Psoas muscle (tissue), 8 donors: Measurements from ENCODE around the gene ADCY2. TPM values are rescaled to one million over a fixed set of nuclear protein-coding genes. Genes with fewer than 3 reads are reported as not detected.

Experiments used
- ATAC-seq, 4 donors: fragments of 200-7000 bp; cut with Tn5 transposase; one replicate each; pipeline ENCODE4 v1.9.1; 2020; ENCODE audit warnings: moderate library complexity in 3 of 4, mild to moderate bottlenecking in 2 of 4
- DNase-seq, 2 donors: peaks; one replicate each; pipeline ENCODE4 v3.0.0-alpha.2; 2020
- H3K27ac ChIP-seq: fragments of 200-600 bp; one replicate; pipeline ENCODE4 v1.8.0; 2022
- H3K27me3 ChIP-seq, 3 donors: fragments of 200-600 bp in 1 of 3; one replicate each; pipeline versions ENCODE4 v1.6.1 to v1.8.0; 2013 to 2022; ENCODE audit warnings: low read length in 2 of 3, mild to moderate bottlenecking in 2 of 3, moderate library complexity in 1 of 3; ENCODE audit not compliant: insufficient read depth in 3 of 3
- H3K36me3 ChIP-seq, 2 donors: fragments of 200-600 bp in 1 of 2; one replicate each; pipeline versions ENCODE4 v1.6.1 to v1.8.0; 2013 to 2022; ENCODE audit warnings: low read depth in 1 of 2, mild to moderate bottlenecking in 1 of 2, moderate library complexity in 1 of 2; ENCODE audit not compliant: insufficient read depth in 1 of 2
- H3K4me1 ChIP-seq: fragments of 200-600 bp; one replicate; pipeline ENCODE4 v1.8.0; 2022
- H3K4me3 ChIP-seq: fragments of 200-600 bp; one replicate; pipeline ENCODE4 v1.8.0; 2022; ENCODE audit warnings: mild to moderate bottlenecking
- H3K9me3 ChIP-seq: fragments of 200-600 bp; one replicate; pipeline ENCODE4 v1.8.0; 2022
- CTCF ChIP-seq: fragments of 200-600 bp; IDR thresholded peaks from one replicate; pipeline ENCODE4 v1.8.0; 2022; ENCODE audit warnings: antibody characterized with exemption
- WGBS, 3 donors: extraction: QIAGEN DNeasy Blood & Tissue Kit; methylation state at CpG; one replicate each; pipeline versions ENCODE4 v1.1.6 to v1.1.7; 2013; 5-methylcytosine and 5-hydroxymethylcytosine counted together
- intact Hi-C, 2 donors: fragments of 100-400 bp; cut with DNase I; formaldehyde crosslinking; loops; one replicate each; pipeline versions ENCODE4 v1.11.0 to v1.14.2; 2022
- long read RNA-seq, 2 donors: library from polyadenylated mRNA; unstranded; transcript quantifications; one replicate each; pipeline ENCODE4 v2.0.0, GENCODE V29; 2021
- polyA plus RNA-seq, 3 donors: library from polyadenylated mRNA; stranded (reverse); fragments of 200-250 nt; gene quantifications; one replicate each; pipeline ENCODE4 v1.2.3, GENCODE V29; 2013
- total RNA-seq, 4 donors: library from RNA; stranded (reverse); fragmentation: NEBNext Ultra II Directional in 2 of 4; extraction: Animal tissue kit (Norgen Biotek cat#: 25700) in 2 of 4; gene quantifications; one replicate each; pipeline versions ENCODE4 v1.2.1 to v1.2.4, GENCODE V29; 2021 to 2023
- donor health status: healthy with polysubstance abuse.
- donor health status: DM: no; HTN: no; CAD: no; lungs with moderate emphysema.
- donor health status: Bipolar disorder and iron deficiency.
- donor health status: healthy.
- donor health status: DM: yes; HTN: yes; CAD: no.
- donor health status: DM: no; HTN: no; CAD: no.
- donor health status: DM: no; HTN: no; CAD: no.
- donor health status: DM: yes; HTN: yes; CAD: no.

ADCY2 gene
- 10 to 100 TPM; 55.1 to 91.4 (median 79.7) TPM for total RNA-seq
- polyA plus RNA-seq: 10 to 100 TPM; 24.3 to 37.4 (median 35.0) TPM
- long read RNA-seq, donor 1, full-length matches to known transcripts: 22 of 43 reads
- long read RNA-seq, donor 1, partial matches to known transcripts: 14 of 43 reads
- long read RNA-seq, donor 1, other reads (novel, unspliced or antisense): 7 of 43 reads
- long read RNA-seq, donor 2, full-length matches to known transcripts: 46 of 92 reads
- long read RNA-seq, donor 2, partial matches to known transcripts: 26 of 92 reads
- long read RNA-seq, donor 2, other reads (novel, unspliced or antisense): 20 of 92 reads

- 0 to 2% (median 1%) methylated on average over 37 to 104 of the region's 121 CpGs for WGBS, 3 donors
- Histone ChIP-seq H3K36me3 (no peaks in the 10 kb centered on the region), H3K27me3 (no peaks in the 10 kb centered on the region), H3K4me1 (peaks cover 27% of the 10 kb centered on the region), H3K9me3 (no peaks in the 10 kb centered on the region), H3K4me3 (peak within 1 kb of the TSS; percentile 81), H3K27ac (peak within 1 kb of the TSS; percentile 94)
- ATAC-seq (peak; percentile 13 to 36 (median 28)), DNase-seq (peak in 1 of 2 donors; percentile 36)
- intact Hi-C loops: loop anchor here (2.0 to 10.0 kb wide), 7 partner anchors 41 to 419 kb away; no protein-coding TSS in a partner anchor
- TF ChIP-seq CTCF: no peak
Observed at GRCh38 chr5:7395947-7396712, at the start of gene ADCY2. Gene ADCY2, plus strand, starts transcription at chr5:7396138. Its CDS starts 159 bp downstream, at chr5:7396297.

- no peaks in the 10 kb centered on the region for H3K9me3 ChIP-seq
- ATAC-seq (no peak), DNase-seq (no peak)
- no peaks in the 10 kb centered on the region for H3K4me1 ChIP-seq
- WGBS, 3 donors: 64 to 70% (median 68%) methylated on average over 6 of the region's 6 CpGs
- intact Hi-C loops: no loop called here
- TF ChIP-seq CTCF: no peak
- no peak overlapping the region for H3K4me3 ChIP-seq
- H3K27ac ChIP-seq: no peak overlapping the region
- no peaks in the 10 kb centered on the region for H3K36me3 ChIP-seq
- H3K27me3 ChIP-seq: no peaks in the 10 kb centered on the region
Observed at GRCh38 chr5:7347377-7347776, 48.6 kb upstream of the ADCY2 start.

GRCh38 chr5:7348168-7348854, 47.6 kb upstream of the ADCY2 start:
- no peak for DNase-seq
- no peak for TF ChIP-seq CTCF
- intact Hi-C loops: no loop called here
- H3K4me1 ChIP-seq: no peaks in the 10 kb centered on the region
- no peaks in the 10 kb centered on the region for H3K36me3 ChIP-seq
- H3K27me3 ChIP-seq: no peaks in the 10 kb centered on the region
- 39 to 48% (median 39%) methylated on average over 8 of the region's 8 CpGs for WGBS, 3 donors
- no peaks in the 10 kb centered on the region for H3K9me3 ChIP-seq
- no peak overlapping the region for H3K27ac ChIP-seq
- ATAC-seq: no peak
- H3K4me3 ChIP-seq: no peak overlapping the region

GRCh38 chr5:7361593-7361992, 34.3 kb upstream of the ADCY2 start:
- WGBS, 3 donors: 22 to 58% (median 27%) methylated on average over 5 of the region's 5 CpGs
- Histone ChIP-seq H3K27me3 (no peaks in the 10 kb centered on the region), H3K4me1 (peaks cover 5% of the 10 kb centered on the region), H3K27ac (no peak overlapping the region), H3K4me3 (no peak overlapping the region), H3K36me3 (no peaks in the 10 kb centered on the region), H3K9me3 (no peaks in the 10 kb centered on the region)
- DNase-seq (no peak), ATAC-seq (peak in 2 of 4 donors; percentile 53 to 54)
- intact Hi-C loops: no loop called here
- TF ChIP-seq CTCF: no peak
